H1 (cell line): ENCODE results near the gene ESYT2. TPM values are rescaled to one million over a fixed set of nuclear protein-coding genes. Genes with fewer than 3 reads are reported as not detected.

Experiments used
- ASH2L ChIP-seq: fragments of 200-600, 300-600 bp; sonication (generic); IDR thresholded peaks from one replicate; pipeline ENCODE4 v1.7.1; 2017; ENCODE audit warnings: low read length
- BCL11A ChIP-seq, 2 experiments: IDR thresholded peaks; one replicate each; pipeline ENCODE4 v1.6.1; 2011; ENCODE audit warnings: low read depth in 2 of 2, low read length in 2 of 2, mild to moderate bottlenecking in 2 of 2
- EGR1 ChIP-seq: IDR thresholded peaks from 2 replicates; pipeline ENCODE4 v1.6.1; 2011; ENCODE audit warnings: low read depth, low read length, borderline replicate concordance
- FOSL1 ChIP-seq: IDR thresholded peaks from 2 replicates; pipeline ENCODE4 v1.6.1; 2011; ENCODE audit warnings: mild to moderate bottlenecking, low read depth, low read length, moderate library complexity; ENCODE audit not compliant: insufficient read depth
- PHF8 ChIP-seq: fragments of 200-600 bp; sonication (generic); conservative IDR thresholded peaks from 2 replicates; pipeline ENCODE4 v1.7.1; 2012; ENCODE audit warnings: low read depth, mild to moderate bottlenecking, inconsistent platforms, low read length, moderate library complexity
- RFX5 ChIP-seq: IDR thresholded peaks from 2 replicates; pipeline ENCODE4 v1.6.1; 2011; ENCODE audit warnings: low read depth, low read length, improper control_type of control experiment, borderline replicate concordance
- SUZ12 ChIP-seq: fragments of 200-600 bp; sonication (generic); IDR thresholded peaks from 2 replicates; pipeline ENCODE4 v1.6.1; 2012; ENCODE audit warnings: mild to moderate bottlenecking, inconsistent platforms, low read length, moderate library complexity, mixed read lengths
- polyA plus RNA-seq, 7 experiments: library from polyadenylated mRNA; depleted of rRNA in 3 of 7; stranded (reverse) in 5 of 7; unstranded in 2 of 7; fragments of >200 nt in 5 of 7; fragments of 200-250 nt in 2 of 7; gene quantifications; 1 replicate in 5 of 7; 2 replicates in 1 of 7; 4 replicates in 1 of 7; pipeline versions ENCODE4 v1.2.1 to v1.2.3, GENCODE V29; 2011 to 2013; ENCODE audit warnings: missing spikeins in 2 of 7, mixed read lengths in 2 of 7
- total RNA-seq: library from RNA; stranded (reverse); fragmentation: NEBNext Ultra II Directional; extraction: Animal tissue kit (Norgen Biotek cat#: 25700); gene quantifications from 2 replicates; pipeline ENCODE4 v1.2.1, GENCODE V29; 2021

ESYT2 gene
- total and polyA plus RNA-seq, 2 of the 8 experiments (the other 6 are each of a cell fraction or from before 2014, with no cell fraction given) = 27.0 to 37.5 TPM

GRCh38 chr7:158750702-158751101, 78.6 kb downstream of the ESYT2 start (continued):
- no peak for TF ChIP-seq PHF8
- no peak for TF ChIP-seq SUZ12
- TF ChIP-seq ASH2L = no peak
- TF ChIP-seq FOSL1 = no peak
- no peak for TF ChIP-seq BCL11A (IDR thresholded peaks at IDR 0.05; ENCODE audit: low read depth in 2 of 2, low read length in 2 of 2)
- no peak for TF ChIP-seq EGR1
- TF ChIP-seq RFX5 = no peak
